ENCODE results near the gene RND1. TPM values are rescaled to one million over a fixed set of nuclear protein-coding genes. Genes with fewer than 3 reads are reported as not detected.

The RND1 gene
- total RNA-seq, 3 donors from 2014 or later: 1.1 to 3.5 (median 2.4) TPM

- H3K4me1 ChIP-seq (ENCODE audit: low read depth): no peaks in the 10 kb centered on the region
- DNase-seq (no peak), ATAC-seq (no peak)
- no peak overlapping the region for H3K4me3 ChIP-seq
- H3K9me3 ChIP-seq: no peaks in the 10 kb centered on the region
- intact Hi-C loops (cut with DNase I, micrococcal nuclease): no loop called here
- TF ChIP-seq CTCF (IDR thresholded peaks at IDR 0.05): no peak
- peaks cover 9% of the 10 kb centered on the region for H3K36me3 ChIP-seq (ENCODE audit: low read depth)
Measured at GRCh38 chr12:48831257-48831656, 34.4 kb downstream of the RND1 start.

- TF ChIP-seq CTCF (IDR thresholded peaks at IDR 0.05): no peak
- DNase-seq (no peak), ATAC-seq (no peak)
- Histone ChIP-seq H3K9me3 (no peaks in the 10 kb centered on the region), H3K36me3 (ENCODE audit: low read depth) (peaks cover 5% of the 10 kb centered on the region), H3K4me1 (ENCODE audit: low read depth) (no peaks in the 10 kb centered on the region), H3K4me3 (no peak overlapping the region)
- intact Hi-C loops (cut with DNase I, micrococcal nuclease): no loop called here
Measured at GRCh38 chr12:48828841-48829575, 36.7 kb downstream of the RND1 start.

- DNase-seq (no peak), ATAC-seq (no peak)
- H3K4me3 ChIP-seq: no peak overlapping the region
- TF ChIP-seq CTCF (IDR thresholded peaks at IDR 0.05): no peak
- H3K9me3 ChIP-seq: no peaks in the 10 kb centered on the region
- no peaks in the 10 kb centered on the region for H3K4me1 ChIP-seq (ENCODE audit: low read depth)
- intact Hi-C loops (cut with DNase I, micrococcal nuclease): no loop called here
- peaks cover 5% of the 10 kb centered on the region for H3K36me3 ChIP-seq (ENCODE audit: low read depth)
Measured at GRCh38 chr12:48828293-48828692, 37.4 kb downstream of the RND1 start.

- peaks cover 5% of the 10 kb centered on the region for H3K36me3 ChIP-seq (ENCODE audit: low read depth)
- no peak for TF ChIP-seq CTCF (IDR thresholded peaks at IDR 0.05)
Measured at GRCh38 chr12:48827513-48828096, 38.1 kb downstream of the RND1 start.

GRCh38 chr12:48827026-48827425 lies 38.6 kb downstream of the RND1 start:
- H3K4me3 ChIP-seq: no peak overlapping the region
- peaks cover 5% of the 10 kb centered on the region for H3K36me3 ChIP-seq (ENCODE audit: low read depth)
- H3K9me3 ChIP-seq: no peaks in the 10 kb centered on the region
- intact Hi-C loops (cut with DNase I, micrococcal nuclease): no loop called here
- TF ChIP-seq CTCF (IDR thresholded peaks at IDR 0.05): no peak
- H3K4me1 ChIP-seq (ENCODE audit: low read depth): no peaks in the 10 kb centered on the region
- no peak for ATAC-seq
- DNase-seq: no peak

More at GRCh38 chr12:48827513-48828096, 38.1 kb downstream of the RND1 start:
- DNase-seq: no peak
- Histone ChIP-seq H3K9me3 (no peaks in the 10 kb centered on the region), H3K4me1 (ENCODE audit: low read depth) (no peaks in the 10 kb centered on the region), H3K4me3 (no peak overlapping the region)
- no peak for ATAC-seq
- intact Hi-C loops (cut with DNase I, micrococcal nuclease): no loop called here

Data from mucosa of descending colon (tissue), 3 donors.